ENCODE measurements around the gene KCNC1.

KCNC1 gene

GRCh38 chr11:17734418-17734911, at the start of gene KCNC1:
KCNC1 (plus strand) TSS chr11:17734781; CDS start chr11:17736003, 1,222 bp downstream.
- no peak for DNase-seq (ENCODE audit: low spot score)

DNA sequence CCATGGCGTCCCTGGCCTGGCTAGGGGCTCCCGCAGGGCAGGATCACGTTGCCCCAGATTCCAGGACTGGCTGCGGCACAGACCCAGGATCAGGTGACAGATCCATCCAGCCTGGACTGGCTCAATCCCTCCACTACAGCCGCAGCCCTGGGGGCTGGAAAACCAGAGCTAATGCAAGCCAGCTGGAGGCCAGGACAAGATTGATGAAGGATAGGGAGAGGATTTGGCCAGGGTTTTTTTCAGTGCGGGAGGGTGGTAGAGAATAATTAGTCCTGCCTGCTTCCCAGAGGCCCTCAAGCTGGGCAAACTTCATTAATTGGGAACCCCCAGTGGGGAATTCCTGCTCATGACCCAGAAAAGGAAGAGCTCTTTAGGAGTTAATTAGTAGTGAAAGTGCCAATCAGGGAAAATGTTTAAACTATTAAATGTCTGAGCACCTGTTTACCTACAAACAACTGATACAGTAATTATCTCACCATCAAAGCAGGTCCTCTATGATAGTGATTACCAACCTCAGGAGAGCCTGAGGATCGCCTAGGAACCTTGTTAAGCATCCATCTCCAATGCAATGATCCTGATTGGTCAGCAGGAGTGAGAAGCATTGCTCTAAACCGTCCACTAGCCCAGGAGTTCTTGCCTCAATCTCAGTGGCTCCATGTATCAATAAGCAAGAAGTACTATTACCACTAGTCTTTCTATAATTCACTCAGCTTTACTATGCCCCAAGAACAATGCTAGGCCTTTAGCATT, 48.2 kb upstream of the KCNC1 start:
- no peak for DNase-seq (ENCODE audit: low spot score)

DNA sequence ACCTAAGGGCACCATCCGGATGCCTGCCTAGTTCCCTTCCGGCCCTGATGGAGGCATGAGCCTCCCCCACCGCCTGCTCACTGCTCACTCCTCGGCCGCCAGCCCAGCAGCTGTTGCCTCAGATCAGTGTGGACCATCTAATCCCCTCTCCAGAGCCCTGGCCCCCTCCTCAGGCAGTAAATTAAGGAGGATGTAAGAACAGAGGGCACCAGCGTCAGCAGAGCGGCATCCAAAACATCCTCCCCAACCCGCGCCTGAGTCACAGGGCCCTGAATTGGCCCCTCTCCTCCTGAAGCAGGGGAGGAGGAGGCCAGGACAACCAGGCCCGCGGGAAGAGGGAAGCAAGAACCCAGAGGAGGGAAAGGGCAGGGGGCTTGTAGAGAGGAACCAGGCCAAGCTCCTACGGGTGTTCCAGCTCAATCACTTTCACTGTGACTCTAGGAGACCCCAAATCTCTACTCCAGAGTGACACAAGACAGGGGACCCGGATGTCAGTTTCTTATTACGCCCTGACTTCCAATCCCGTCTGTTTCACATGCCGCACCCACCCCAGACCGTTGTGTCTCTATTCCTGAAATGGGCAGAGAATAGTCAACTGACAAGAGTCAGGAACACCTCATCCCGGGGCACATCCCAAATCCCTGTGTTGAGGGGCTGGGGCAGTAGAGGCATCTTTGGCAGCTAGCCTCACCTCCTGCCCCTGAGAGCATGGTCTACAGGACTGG, 46.5 kb upstream of the KCNC1 start:
- DNase-seq (ENCODE audit: low spot score) = no peak

GRCh38 chr11:17691550-17691949, 43.0 kb upstream of the KCNC1 start:
- DNase-seq (ENCODE audit: low spot score) = no peak

DNA sequence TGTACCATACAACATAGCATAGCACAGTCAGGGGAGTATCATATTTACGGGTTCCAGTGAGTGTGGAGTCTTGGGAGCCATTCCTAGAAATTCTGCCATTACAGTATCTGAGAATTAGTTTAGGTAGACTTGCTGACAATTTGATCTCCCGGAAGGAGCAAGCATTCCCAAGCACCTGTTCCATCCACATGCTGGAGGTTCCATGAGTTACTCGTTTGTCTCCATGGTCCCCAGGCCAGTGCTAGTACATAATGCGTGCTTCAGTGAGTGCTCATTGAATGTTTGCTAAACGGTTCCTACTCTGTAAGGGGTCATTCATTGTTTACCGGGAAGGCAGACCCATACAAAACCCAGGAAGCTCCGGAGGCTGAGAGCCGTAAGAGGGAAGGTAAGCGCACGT, 42.6 kb upstream of the KCNC1 start:
- no peak for DNase-seq (ENCODE audit: low spot score)

DNA sequence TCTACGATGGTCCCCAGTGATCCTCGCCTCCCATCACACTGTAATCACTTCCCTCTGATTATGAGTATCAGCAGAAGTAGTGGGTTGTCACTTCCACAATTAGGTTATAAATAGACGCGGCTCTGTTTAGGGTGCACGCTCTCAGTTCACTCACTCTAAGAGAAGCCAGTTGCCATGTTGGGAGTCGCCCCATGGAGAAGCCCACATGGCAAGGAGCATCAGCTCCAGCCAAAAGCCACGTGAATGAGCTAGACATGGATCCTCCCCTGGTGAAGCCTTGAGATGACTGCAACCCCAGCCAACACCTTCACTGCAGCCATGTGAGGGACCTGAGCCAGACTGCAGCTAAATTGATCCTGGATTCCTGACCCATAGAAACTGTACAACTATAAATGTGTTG, 41.6 kb upstream of the KCNC1 start:
- no peak for DNase-seq (ENCODE audit: low spot score)

DNA sequence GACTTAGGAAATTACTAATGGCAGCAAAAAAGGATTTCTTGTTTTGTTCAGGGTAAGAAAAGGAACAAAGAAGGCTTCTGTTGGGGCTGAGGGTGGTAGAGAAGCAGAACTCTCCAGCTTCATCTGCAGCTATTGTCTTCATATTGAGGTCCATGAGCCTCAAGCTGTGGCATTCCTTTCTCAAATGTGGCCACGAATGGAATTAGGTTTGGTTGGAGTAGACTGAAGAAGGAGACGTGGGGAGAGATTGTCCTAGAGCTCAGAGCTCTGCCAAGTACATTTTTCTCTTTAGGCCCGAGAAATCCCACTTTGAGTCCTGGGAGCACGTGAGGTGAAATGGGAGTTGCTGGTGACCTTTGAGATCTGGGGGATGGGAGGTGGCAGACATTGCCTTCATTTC, 41.0 kb upstream of the KCNC1 start:
- DNase-seq (ENCODE audit: low spot score) = no peak

GRCh38 chr11:17694494-17695110, 40.0 kb upstream of the KCNC1 start:
- no peak for DNase-seq (ENCODE audit: low spot score)

GRCh38 chr11:17695454-17696441, 38.8 kb upstream of the KCNC1 start:
- no peak for DNase-seq (ENCODE audit: low spot score)

GRCh38 chr11:17696741-17697140, 37.8 kb upstream of the KCNC1 start:
- no peak for DNase-seq (ENCODE audit: low spot score)

- DNase-seq (ENCODE audit: low spot score) = no peak
These were observed 37.2 kb upstream of the KCNC1 start for GRCh38 chr11:17697175-17697949.

GRCh38 chr11:17699147-17700114, 35.1 kb upstream of the KCNC1 start:
- DNase-seq (ENCODE audit: low spot score) = no peak

GRCh38 chr11:17700991-17701390, 33.6 kb upstream of the KCNC1 start:
- no peak for DNase-seq (ENCODE audit: low spot score)

GRCh38 chr11:17702876-17703275, 31.7 kb upstream of the KCNC1 start:
- no peak for DNase-seq (ENCODE audit: low spot score)

- no peak for DNase-seq (ENCODE audit: low spot score)
These were observed 30.6 kb upstream of the KCNC1 start for GRCh38 chr11:17703951-17704350.

- no peak for DNase-seq (ENCODE audit: low spot score)
These were observed 26.8 kb upstream of the KCNC1 start for GRCh38 chr11:17707830-17708229.

DNA sequence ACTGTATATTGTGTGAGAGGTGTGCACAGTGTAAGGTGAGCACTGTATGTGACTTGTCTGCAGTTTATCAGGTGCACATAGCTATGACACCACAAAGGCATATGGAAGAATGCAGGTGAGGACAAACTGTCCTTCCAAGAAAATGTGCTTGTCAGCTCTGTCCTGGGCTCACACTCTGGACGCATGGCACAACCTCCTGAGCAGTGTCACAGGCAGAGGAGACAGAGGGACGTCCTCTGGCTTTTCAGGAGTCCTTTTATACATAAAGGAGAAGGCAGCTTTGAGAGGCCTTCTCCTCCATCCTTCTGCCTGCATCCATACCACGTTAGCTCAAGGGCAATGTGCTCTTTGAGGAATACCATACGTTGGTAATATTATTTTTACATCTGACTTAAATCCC, 22.7 kb upstream of the KCNC1 start:
- DNase-seq (ENCODE audit: low spot score) = no peak

DNA sequence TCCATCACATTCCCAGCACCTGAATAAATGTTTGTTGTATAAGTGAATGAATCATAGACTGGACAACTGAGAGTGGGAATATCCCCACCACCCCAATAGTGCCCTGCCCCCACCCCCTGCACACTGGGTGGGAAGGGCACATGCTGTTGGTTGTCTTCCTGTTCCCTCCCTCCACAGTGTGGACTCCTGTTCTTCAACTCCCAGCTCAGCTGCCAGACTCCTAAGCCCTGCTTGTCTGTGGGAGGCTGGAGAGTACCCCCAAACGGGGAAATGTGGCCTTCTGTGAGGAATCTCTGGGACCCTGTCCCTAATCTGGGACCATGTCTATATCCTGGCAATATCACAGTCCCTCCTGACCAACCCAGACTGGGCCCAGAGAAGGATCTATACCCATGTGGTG, 20.7 kb upstream of the KCNC1 start:
- no peak for DNase-seq (ENCODE audit: low spot score)

- DNase-seq (ENCODE audit: low spot score) = no peak
These were observed 20.2 kb upstream of the KCNC1 start for GRCh38 chr11:17714356-17714854.

DNA sequence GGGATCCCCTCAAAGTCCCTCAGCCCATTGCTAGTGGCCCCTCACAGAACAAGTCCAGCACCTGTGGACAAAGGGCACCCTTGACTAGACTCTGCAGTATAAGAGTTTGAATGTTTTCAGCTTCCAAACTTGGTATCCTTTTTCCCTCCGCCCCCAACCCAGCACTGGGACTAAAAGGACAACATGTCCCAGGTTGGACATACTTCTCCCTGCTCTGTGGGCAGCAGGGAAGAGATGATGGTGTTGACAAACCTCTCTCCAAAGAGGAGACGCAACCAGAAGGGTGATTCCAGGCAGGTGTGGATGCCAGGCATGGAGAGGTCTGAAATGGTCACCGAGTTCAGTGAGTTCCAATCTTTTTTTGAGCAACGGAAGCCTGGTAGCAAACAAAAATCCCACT, 19.7 kb upstream of the KCNC1 start:
- DNase-seq (ENCODE audit: low spot score) = no peak

Measured in CD4-positive, alpha-beta T cell treated with Interleukin-15 for 4 hours (primary cell).